AG08396 (cell line): ENCODE measurements around the gene RHBDL1.

Experiments
- DNase-seq: peaks from one replicate; pipeline ENCODE4 v3.0.0; 2012; ENCODE audit warnings: low spot score, mixed read lengths

RHBDL1 gene

DNA sequence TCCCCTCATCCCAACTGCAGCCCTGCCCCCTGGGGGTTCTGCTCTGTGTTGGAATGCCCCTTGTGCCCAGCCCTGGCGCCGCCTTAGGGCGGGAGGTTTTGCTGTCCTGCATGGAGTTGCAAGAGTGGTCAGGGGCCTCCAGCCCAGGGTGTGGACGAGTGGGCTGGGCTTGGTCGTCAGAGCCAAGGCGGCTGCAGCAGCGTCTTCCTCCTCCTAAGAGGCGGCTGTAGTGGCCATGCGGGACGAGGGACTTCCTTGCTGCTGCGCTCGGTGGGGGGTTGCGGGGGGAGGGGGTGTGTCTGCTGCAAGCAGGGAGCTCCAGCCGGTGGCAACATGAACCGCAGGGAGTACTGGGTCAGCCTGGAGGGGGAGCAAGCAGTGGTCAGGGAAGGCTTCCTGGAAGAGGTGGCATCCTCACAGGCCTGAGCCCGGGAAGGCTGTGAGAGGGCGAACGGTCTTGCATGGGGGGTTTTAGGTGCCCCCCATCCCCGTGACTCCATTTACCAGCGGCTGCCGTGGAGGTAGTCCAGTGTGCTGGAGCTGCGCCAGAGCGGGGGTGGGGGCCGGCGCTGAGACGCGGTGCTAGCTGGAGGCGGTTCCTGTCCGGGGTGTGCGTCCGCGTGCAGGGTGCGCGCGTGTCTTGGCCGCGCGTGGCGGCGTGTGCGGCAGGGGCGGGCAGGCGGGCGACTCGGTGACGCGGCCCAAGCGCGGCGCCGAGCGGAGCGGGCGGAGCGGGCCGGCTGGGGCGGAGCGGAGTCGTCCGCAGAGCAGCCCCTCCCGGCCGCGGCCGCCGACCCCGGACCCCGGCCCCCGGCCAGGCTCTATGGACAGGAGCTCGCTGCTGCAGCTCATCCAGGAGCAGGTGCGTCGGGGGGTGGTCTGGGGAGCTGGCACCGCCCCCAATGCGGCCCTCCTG, at the start of gene RHBDL1:
Gene RHBDL1, plus strand, starts transcription at position 704 of the 916 bp plus-strand sequence. Its CDS starts 120 bp downstream, at position 824.
- DNase-seq: peak; percentile 65

DNA sequence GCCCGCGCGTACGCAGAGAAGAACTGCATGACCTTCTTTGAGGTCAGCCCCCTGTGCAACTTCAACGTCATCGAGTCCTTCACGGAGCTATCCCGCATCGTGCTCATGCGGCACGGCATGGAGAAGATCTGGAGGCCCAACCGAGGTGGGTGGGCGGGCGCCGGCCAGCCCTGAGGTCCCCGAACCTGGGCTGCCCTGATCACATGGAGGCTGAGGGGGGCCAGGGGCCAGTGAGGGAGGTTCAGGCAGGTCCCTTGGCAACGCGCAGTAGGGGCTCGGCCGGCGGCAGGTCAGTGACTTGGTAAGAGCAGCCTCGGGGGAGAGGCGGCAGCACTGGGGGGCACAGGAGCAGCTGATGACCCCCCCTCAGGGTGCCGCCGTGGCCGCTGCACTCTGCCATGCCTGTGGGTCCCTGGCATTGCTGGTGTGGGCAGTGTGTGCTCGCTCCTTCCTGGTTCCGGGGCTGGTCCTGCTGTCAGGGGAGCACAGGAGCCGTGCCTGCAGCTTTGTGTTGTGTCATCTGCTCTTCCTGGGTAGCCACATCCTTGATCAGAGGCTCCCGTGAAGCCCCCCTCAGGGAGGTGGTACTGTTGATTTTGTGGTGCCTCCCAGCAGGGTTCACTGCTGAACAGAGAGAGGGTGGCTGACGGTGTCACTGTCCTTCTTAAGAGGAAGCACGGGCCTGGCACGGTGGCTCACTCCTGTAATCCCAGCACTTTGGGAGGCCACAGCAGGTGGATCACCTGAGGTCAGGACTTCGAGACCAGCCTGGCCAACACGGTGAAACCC, 49.3 kb upstream of the RHBDL1 start:
- DNase-seq: no peak

DNA sequence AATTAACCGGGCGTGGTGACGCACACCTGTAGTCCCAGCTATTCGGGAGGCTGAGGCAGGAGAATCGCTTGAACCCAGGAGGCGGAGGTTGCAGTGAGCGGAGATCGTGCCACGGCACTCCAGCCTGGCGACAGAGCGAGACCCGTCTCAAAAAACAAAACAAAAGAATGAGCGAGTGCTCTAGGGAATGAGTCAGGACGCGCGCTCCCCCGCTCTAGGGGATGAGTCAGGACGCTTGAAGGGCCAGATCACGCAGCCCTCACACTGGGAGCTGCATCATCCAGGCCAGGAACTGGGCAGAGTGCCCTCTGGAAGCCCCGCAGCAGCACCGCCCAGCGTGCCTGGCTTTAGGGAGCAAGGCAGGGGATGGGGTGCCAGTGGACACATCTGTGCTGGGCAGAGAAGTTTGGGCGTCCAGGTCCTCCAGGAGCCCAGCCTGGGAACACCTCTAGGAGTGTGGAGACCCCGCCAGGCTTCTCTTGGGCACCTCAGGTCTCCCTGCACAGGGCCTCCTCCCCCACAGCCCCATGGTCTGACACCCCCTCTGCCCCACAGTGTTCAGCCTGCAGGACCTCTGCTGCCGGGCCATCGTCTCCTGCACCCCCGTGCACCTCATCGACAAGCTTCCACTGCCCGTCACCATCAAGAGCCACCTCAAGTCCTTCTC, 48.6 kb upstream of the RHBDL1 start:
- DNase-seq: peak; percentile 99

DNA sequence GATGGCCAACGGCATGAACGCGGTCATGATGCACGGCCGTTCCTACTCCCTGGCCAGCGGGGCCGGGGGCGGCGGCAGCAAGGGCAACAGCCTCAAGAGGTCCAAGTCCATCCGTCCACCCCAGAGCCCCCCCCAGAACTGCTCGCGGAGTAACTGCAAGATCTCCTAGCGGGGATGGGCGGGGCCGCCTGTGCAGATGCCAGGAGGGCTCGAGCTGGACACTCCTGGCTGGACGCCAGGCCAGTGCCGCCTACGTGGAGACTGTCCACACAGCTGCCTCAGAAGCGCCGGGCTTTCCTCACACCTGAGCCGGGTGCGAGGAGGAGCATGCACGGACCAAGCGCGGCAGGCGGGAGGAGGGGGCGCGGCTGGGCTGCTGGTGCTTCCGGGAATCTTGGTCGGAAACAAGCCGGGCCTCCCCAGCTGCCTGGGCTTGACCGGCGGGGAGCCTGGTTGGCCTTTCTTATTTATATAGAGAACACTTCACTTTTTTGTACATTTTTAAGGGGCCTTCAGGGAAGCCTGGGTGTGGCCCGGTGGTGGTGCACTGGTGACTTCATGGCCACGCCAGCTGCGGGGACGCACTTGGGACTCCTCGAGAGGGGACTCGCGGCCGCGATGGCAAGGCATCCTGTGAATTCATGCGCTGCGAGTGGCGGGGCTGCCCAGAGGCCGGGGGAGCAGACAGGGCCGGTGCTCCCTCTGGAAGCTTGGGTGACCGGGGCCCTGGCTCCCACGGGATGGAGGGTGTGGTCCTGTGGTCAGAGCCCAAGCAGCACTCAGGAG, 47.8 kb upstream of the RHBDL1 start:
- DNase-seq: no peak

DNA sequence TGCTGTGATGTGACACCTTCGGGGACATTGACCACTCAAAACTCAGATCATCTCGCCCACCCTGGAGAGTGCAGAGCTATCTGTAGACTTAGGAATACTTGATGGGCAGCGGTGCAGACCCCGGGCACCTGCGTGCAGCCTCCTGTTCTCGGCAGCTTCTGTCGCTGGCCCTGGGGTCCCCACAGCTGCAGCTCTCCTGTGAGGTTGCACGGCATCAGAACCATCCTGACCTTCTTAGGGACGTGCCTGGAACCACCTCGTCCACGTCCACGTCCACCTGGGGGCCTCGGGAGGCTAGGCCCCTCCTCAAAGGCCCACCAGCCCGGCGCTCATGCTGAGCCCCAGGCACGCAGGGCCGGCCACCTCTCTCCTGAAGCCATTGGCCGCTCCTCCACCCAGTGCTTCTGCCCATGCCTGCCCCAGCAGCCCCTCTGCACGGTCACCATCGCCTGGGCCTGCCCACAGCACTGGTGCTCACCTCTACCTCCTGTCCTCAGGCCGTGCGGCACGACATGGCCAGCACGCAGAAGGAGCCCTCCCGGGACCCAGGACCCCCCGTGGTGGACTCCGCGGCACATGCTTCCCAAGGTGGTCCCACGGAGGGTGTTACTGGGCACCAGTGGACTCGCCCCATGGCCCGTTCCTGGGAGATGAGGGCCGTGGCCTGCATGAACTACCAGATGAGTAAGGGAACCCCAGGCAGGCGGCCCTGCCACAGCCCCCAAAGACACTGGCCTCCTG, 47.0 kb upstream of the RHBDL1 start:
- no peak for DNase-seq

DNA sequence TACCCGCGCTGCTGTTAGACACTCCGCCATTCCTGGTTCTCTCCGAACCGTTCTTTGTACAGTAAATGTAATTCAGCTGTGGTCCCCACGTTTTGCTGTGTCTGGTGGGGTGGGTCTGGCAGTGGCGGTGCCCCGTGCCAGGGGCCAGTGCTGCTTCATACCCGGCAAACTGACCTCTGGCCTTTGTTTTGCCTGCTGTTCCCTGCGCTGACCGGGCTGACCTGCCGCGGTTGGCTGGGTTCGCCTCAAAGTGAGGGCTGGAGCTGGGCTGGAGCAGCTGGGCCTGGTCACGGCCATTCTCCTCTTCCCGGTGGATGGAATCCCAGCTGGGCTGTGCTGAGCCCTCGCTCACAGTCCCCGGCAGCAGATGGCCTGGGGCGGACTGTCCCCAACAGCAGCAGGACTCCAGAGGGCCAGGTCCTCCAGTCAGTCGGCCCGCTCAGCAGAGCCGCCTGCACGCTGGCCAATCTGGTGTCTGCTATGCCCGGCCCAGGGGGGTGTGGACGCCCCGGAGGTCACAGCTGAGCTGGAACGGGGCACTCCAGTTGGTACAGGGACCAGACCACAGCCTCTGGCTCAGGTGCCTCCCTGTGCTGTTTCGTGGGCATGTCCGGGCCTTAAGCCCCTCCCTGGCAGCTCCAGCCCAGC, 46.2 kb upstream of the RHBDL1 start:
- DNase-seq: no peak

DNA sequence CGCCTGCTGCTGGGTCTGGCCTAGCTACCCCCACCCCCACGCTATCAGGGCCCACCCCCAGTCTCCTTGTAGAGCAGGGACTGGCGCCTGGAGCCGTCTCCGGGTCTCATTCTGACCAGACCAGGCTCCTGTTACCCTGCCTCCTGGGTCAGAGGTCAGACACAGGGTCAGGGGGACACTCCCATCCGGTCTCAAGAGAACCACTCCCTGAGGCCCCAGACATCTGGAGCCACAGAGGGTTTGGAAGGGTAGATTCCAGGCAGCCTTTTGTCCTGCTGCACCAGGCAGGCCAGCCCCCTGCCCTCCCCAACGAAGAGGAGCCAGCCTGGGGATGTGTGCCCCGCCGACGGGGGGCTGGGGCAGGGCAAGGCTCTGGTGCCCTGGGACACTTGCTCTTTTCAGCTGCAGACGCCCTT, 45.6 kb upstream of the RHBDL1 start:
- no peak for DNase-seq

DNA sequence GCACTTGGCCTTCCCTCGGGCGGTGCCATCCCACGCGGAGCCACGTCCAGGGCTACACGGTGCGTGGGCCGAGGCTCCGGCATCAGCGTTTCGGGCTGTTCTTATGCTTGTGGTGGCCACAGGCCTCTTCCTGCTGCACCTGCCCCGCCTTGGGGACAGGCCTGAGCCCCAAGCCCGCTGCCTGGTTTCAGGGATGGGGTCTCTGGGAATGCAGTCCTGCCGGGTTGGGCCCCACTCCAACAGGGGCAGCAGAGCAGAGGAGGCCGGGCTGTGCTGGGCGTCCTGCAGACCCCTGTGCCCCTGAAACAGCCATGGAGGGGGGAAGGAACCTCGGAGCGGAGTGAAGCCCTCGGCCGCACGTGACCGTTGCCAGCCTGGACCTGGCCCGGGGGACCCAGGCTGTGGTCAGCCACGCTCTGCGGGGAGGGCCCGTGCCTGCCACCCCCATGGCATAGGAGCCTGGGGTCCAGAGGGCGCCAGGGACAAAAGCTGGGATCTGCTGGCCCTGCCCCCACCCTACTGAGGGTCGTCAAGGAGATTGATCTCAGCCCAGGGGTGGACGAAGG, 45.1 kb upstream of the RHBDL1 start:
- DNase-seq: no peak

DNA sequence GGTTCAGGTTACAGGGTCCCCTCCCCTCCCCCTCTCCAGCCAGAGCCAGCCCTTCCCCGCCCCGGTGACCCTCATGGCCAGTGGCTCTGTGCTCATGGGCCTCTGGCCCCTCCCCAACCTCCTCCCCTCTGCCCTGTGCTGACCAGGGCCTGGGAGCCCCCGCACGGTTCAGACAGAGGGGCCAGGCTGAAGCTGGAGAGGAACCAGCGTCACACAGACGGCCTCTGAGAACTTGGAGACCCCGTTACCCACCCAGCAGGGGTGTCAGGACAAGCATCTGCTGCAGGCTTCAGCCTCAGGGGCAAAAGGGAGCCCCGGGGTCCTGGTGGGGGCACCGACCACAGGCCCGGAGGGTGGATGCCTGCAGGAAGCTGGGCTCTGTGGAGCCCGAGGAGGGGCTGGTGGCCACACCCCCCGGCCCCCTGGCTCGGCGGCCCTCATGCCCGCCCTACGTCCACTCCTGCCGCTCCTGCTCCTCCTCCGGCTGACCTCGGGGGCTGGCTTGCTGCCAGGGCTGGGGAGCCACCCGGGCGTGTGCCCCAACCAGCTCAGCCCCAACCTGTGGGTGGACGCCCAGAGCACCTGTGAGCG, 44.6 kb upstream of the RHBDL1 start, which contains the start of gene WFIKKN1:
Gene WFIKKN1, plus strand, starts transcription at position 171 of the 591 bp plus-strand sequence. Its CDS starts 269 bp downstream, at position 440.
- no peak for DNase-seq

DNA sequence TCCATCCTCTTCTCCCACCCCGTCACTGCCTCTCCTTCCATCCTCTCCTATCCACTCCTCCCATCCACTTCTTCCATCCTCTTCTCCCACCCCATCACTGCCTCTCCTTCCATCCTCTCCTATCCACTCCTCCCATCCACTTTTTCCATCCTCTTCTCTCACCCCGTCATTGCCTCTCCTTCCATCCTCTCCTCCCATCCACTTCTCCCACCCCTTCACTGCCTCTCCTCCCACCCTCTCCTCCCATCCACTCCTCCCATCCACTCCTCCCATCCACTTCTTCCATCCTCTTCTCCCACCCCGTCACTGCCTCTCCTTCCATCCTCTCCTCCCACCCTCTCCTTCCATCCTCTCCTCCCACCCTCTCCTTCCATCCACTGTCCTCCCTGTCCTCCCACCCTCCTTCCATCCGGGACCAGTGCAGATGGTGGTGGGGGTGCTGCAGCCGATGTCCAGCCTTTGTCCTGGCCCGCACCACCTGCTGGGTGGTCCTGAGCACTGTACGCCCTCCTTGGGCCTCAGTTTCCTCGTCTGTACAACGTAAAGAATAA, 43.6 kb upstream of the RHBDL1 start:
- no peak for DNase-seq

DNA sequence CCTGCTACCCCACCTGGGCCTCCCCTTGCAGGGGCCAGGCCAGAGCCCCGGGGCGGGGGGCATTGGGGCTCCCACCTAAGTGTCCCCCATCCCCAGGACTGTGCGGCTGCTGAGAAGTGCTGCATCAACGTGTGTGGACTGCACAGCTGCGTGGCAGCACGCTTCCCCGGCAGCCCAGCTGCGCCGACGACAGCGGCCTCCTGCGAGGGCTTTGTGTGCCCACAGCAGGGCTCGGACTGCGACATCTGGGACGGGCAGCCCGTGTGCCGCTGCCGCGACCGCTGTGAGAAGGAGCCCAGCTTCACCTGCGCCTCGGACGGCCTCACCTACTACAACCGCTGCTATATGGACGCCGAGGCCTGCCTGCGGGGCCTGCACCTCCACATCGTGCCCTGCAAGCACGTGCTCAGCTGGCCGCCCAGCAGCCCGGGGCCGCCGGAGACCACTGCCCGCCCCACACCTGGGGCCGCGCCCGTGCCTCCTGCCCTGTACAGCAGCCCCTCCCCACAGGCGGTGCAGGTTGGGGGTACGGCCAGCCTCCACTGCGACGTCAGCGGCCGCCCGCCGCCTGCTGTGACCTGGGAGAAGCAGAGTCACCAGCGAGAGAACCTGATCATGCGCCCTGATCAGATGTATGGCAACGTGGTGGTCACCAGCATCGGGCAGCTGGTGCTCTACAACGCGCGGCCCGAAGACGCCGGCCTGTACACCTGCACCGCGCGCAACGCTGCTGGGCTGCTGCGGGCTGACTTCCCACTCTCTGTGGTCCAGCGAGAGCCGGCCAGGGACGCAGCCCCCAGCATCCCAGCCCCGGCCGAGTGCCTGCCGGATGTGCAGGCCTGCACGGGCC, 42.8 kb upstream of the RHBDL1 start:
- no peak for DNase-seq

DNA sequence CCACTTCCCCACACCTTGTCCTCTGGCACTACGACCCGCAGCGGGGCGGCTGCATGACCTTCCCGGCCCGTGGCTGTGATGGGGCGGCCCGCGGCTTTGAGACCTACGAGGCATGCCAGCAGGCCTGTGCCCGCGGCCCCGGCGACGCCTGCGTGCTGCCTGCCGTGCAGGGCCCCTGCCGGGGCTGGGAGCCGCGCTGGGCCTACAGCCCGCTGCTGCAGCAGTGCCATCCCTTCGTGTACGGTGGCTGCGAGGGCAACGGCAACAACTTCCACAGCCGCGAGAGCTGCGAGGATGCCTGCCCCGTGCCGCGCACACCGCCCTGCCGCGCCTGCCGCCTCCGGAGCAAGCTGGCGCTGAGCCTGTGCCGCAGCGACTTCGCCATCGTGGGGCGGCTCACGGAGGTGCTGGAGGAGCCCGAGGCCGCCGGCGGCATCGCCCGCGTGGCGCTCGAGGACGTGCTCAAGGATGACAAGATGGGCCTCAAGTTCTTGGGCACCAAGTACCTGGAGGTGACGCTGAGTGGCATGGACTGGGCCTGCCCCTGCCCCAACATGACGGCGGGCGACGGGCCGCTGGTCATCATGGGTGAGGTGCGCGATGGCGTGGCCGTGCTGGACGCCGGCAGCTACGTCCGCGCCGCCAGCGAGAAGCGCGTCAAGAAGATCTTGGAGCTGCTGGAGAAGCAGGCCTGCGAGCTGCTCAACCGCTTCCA, 42.0 kb upstream of the RHBDL1 start:
- no peak for DNase-seq

DNA sequence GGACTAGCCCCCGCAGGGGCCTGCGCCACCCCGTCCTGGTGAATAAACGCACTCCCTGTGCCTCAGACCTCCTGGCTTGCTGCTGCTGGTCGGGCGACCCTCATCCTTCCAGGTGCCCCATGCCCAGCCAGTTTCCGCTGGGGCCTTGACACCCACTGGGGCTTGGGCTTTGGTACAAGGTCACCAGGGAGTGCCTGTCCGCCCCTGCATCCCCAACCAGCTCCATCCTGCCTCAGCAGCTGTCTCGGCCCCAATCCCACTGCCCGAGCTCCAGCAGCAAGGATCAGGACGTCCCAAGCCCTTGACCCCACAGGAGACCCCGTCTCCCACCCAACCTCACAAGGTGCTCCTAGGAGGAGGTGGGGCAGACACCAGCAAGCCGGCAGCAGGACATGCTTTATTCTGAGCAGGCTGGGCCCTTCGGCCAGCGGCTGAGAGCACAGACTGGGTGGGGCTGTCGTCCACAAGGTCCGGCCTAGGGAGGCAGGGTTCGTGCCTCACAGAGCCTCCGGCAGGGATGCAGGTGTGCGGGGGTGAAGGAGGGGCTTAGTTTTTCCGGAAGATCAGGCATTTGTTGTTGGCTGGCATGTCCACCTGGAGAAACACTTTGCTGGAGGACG, 41.3 kb upstream of the RHBDL1 start:
- DNase-seq: no peak

DNA sequence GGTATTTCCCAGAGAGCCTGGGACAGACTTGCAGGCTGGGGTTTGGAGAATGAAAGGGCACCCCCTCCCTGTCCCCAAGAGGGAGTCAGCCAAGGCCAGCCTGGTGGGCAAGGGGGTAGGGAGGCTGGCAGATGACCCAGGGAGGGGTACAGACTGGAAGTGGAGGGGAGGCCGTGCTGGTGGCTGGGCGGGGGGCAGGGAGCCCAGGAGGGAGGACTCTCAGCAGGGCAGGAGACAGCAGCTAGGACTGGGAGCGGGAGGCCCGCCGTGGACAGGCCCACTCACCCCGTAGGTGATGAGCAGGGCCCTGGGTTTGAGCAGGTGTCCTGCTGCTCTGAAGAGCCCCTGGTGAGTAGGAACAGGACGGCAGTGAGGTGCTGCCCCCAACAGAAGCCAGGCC, 40.5 kb upstream of the RHBDL1 start:
- no peak for DNase-seq

DNA sequence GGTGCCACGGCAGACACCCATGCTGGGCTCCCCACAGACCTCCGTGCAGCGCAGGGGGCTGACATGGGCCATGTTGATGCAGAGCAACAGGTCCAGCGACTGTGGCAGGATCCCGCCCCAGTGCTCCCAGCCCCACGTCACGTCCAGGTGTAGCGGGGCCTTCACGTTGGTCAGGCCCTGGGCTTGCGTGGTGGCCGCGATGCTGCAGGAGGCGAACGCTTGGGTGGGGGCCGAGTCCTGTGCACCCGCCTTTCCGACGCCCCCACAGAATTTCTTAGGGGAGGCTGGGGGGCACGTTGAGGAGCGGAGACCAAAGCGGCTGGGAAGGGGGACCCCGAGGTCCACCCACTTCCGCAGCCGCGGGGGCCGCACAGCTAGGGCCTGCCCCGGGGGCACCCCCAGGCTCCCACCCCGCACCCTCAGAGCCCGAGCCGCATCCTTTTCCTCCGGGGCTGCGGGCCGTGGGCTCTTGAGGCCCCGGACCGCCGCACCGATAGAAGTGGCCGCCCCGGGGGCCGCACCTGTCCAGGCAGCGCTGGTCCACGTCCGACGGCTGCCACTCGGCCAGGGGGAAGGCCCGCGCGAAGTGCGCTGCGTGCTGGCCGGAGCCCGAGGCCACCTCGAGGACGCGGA, 39.8 kb upstream of the RHBDL1 start:
- DNase-seq: no peak

DNA sequence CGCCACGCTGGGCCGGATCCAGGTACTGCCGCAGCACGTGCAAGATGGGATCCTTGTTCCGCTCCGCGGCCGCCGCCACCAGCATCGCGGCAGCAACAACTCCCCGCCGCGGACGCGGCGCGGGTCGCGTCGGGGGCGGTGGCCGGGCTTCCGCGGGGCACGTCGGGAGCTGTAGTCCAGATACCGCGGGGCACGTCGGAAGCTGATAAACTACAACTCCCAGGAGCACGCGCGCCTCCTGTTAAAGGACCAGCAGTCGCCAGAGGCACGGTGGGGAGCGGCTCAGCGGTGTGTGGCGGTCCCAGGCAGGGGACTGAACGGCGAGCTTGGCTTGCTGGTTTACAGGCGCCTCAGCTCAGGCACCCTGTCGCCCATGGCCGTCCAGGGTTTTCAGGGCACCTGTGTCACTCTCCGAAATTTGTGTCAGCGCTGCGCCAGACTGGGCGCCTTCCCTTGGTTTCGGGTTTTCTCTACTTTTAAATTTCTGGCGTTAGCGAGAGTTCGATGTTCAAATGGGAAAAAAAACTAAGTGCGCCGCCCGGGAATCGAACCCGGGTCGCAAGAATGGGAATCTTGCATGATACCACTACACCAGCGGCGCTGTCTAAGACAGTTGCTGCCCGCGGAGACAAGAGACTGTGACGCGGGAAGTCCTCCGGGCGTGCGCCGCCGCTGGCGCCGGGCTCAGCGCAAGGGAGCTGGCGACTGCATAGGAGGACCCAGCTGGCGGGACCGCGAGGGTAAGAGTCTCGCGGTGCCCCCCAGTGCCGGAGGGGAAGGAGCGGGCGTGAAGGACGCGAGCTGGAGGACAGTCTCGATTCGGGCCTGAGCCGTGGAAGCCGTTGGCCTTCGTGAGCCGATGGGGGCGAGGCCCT, 39.0 kb upstream of the RHBDL1 start, which contains the start of gene METTL26:
Gene METTL26, minus strand, starts transcription at position 100 of the 875 bp plus-strand sequence. Its CDS starts 15 bp downstream, at position 85.
- peak; percentile 96 for DNase-seq
